K562 (cell line): ENCODE results near the gene PPARG. TPM values are rescaled to one million over a fixed set of nuclear protein-coding genes. Genes with fewer than 3 reads are reported as not detected.

Experiments
- ATAC-seq: fragments of 200-7000 bp; cut with Tn5 transposase; 3 replicates; pipeline ENCODE4 v1.9.1; 2020; ENCODE audit warnings: moderate library complexity
- BruUV-seq: library from RNA; stranded (reverse); fragments of 400-500 nt; replicated peaks from 2 replicates; lab custom pipeline; 2021; lab: Mats Ljungman, UMichigan
- CTCF ChIA-PET: fragments of 300-600 bp; formaldehyde crosslinking; extraction: SDS; loops from one replicate; lab custom pipeline; 2021; ENCODE audit warnings: low intra/inter-chr PET ratio; lab: Yijun Ruan, JAX
- POLR2A ChIA-PET: fragments of 300-600, 350-650 bp; sonication (Branson Sonifier 250); formaldehyde crosslinking; extraction: SDS; loops from one replicate; lab custom pipeline; 2021; ENCODE audit warnings: antibody characterized with exemption, inconsistent platforms; lab: Yijun Ruan, JAX
- DNase-seq, 4 experiments: peaks; one replicate each; pipeline versions ENCODE4 v3.0.0 to v3.0.0-alpha.2; 2011 to 2018; ENCODE audit warnings: low spot score in 3 of 4, mixed read lengths in 3 of 4; ENCODE audit errors: extremely low read depth in 1 of 4
- FAIRE-seq: peaks from 2 replicates; lab custom pipeline; 2011; peaks lifted over from hg19 to GRCh38; lab: Jason Lieb, UNC
- H2AFZ ChIP-seq: 2 replicates; pipeline ENCODE4 v1.6.0; 2011; ENCODE audit warnings: low read depth, low read length, control low read depth, inconsistent platforms
- H3K27ac ChIP-seq: fragments of 200-600 bp; 3 replicates; pipeline ENCODE4 v1.8.0; 2011; ENCODE audit warnings: low read depth, mild to moderate bottlenecking, control low read depth, inconsistent platforms, low read length, moderate library complexity, mixed read lengths; ENCODE audit errors: extremely low read depth
- H3K27me3 ChIP-seq, 2 experiments: fragments of 300-600 bp in 1 of 2; 2 replicates in 1 of 2; 3 replicates in 1 of 2; pipeline versions ENCODE4 v1.6.0 to v1.8.0; 2011; ENCODE audit warnings: inconsistent platforms in 2 of 2, low read length in 2 of 2, mild to moderate bottlenecking in 1 of 2, mixed read lengths in 1 of 2, moderate library complexity in 1 of 2; ENCODE audit not compliant: control insufficient read depth in 2 of 2, insufficient read depth in 2 of 2
- H3K36me3 ChIP-seq: fragments of 300-600 bp; 3 replicates; pipeline ENCODE4 v1.8.0; 2011; ENCODE audit warnings: mild to moderate bottlenecking, low read length, inconsistent platforms; ENCODE audit not compliant: control insufficient read depth, insufficient read depth
- H3K4me1 ChIP-seq, 2 experiments: fragments of 200-600 bp in 1 of 2; replicated peaks in 1 of 2; 2 replicates in 1 of 2; 3 replicates in 1 of 2; pipeline versions ENCODE4 v1.5.1 to v1.8.0; 2011; ENCODE audit warnings: inconsistent platforms in 2 of 2, low read length in 2 of 2, mild to moderate bottlenecking in 1 of 2, mixed read lengths in 1 of 2, moderate library complexity in 1 of 2; ENCODE audit not compliant: control insufficient read depth in 2 of 2, insufficient read depth in 2 of 2
- H3K4me2 ChIP-seq: 2 replicates; pipeline ENCODE4 v1.6.1; 2011; ENCODE audit warnings: low read length, control low read depth, inconsistent platforms, mixed read lengths; ENCODE audit not compliant: insufficient read depth
- H3K4me3 ChIP-seq: fragments of 200-600 bp; sonication (generic), shearing (Covaris generic); 2 replicates; pipeline ENCODE4 v1.5.1; 2016; ENCODE audit warnings: control low read depth, inconsistent platforms
- H3K79me2 ChIP-seq: fragments of 200-600 bp; 3 replicates; pipeline ENCODE4 v1.8.0; 2011; ENCODE audit warnings: low read length, inconsistent platforms; ENCODE audit not compliant: control insufficient read depth, insufficient read depth
- H3K9ac ChIP-seq, 2 experiments: 2 replicates each; pipeline versions ENCODE4 v1.6.0 to v1.6.1; 2011; ENCODE audit warnings: low read depth in 2 of 2, low read length in 2 of 2, control low read depth in 1 of 2, inconsistent platforms in 1 of 2, mild to moderate bottlenecking in 1 of 2, mixed read lengths in 1 of 2; ENCODE audit not compliant: insufficient read depth in 1 of 2
- H3K9me1 ChIP-seq: one replicate; pipeline ENCODE4 v1.6.0; 2011; ENCODE audit warnings: inconsistent platforms, mild to moderate bottlenecking, low read length, moderate library complexity; ENCODE audit not compliant: control insufficient read depth, insufficient read depth
- H3K9me3 ChIP-seq: replicated peaks from 2 replicates; pipeline ENCODE4 v1.5.1; 2011; ENCODE audit warnings: low read depth, low read length, inconsistent platforms; ENCODE audit not compliant: control insufficient read depth, insufficient read depth
- H4K20me1 ChIP-seq: replicated peaks from 2 replicates; pipeline ENCODE4 v1.6.1; 2011; ENCODE audit warnings: low read length, inconsistent platforms, mixed read lengths; ENCODE audit not compliant: control insufficient read depth, insufficient read depth
- KAT7 ChIP-seq: sonication (generic); formaldehyde crosslinking; IDR thresholded peaks from 2 replicates; pipeline ENCODE4 v1.8.0; 2022; ENCODE audit warnings: missing genetic modification reagents, mild to moderate bottlenecking, borderline replicate concordance
- KDM5B ChIP-seq: fragments of 200-600 bp; sonication (generic); IDR thresholded peaks from 2 replicates; pipeline ENCODE4 v1.6.1; 2012; ENCODE audit warnings: low read depth, mild to moderate bottlenecking, moderate library complexity, low read length, control low read depth, inconsistent platforms; ENCODE audit not compliant: insufficient replicate concordance
- KHSRP ChIP-seq: fragments of 450-650 bp; IDR thresholded peaks from 2 replicates; pipeline ENCODE4 v1.6.1; 2017
- TCFL5 ChIP-seq: fragments of 250-450 bp; sonication (Bioruptor Pico); conservative IDR thresholded peaks from 2 replicates; pipeline ENCODE4 v1.6.1; 2021; ENCODE audit warnings: mild to moderate bottlenecking, moderate library complexity, matching md5 sums
- U2AF2 ChIP-seq: fragments of 200-400 bp; formaldehyde crosslinking; optimal IDR thresholded peaks from 2 replicates; pipeline ENCODE3; 2017; ENCODE audit warnings: low read depth, mild to moderate bottlenecking, low read length
- XRCC5 ChIP-seq: fragments of 200-400 bp; formaldehyde crosslinking; IDR thresholded peaks from 2 replicates; pipeline ENCODE4 v1.6.1; 2017; ENCODE audit warnings: low read depth, mild to moderate bottlenecking, low read length
- ZNF263 ChIP-seq: sonication (generic); formaldehyde crosslinking; IDR thresholded peaks from 2 replicates; pipeline ENCODE4 v1.8.0; 2022; ENCODE audit warnings: mild to moderate bottlenecking, missing genetic modification reagents, borderline replicate concordance
- ZNF507 ChIP-seq: conservative IDR thresholded peaks from 2 replicates; pipeline ENCODE4 v1.6.1; 2017; ENCODE audit warnings: missing genetic modification characterization, missing compliant biosample characterization
- ZNF778 ChIP-seq: fragments of 450-650 bp; formaldehyde crosslinking; IDR thresholded peaks from 2 replicates; pipeline ENCODE4 v1.4.0; 2020; ENCODE audit warnings: mild to moderate bottlenecking, moderate library complexity
- WGBS: fragments of 100-300 bp; shearing (Covaris generic); methylation state at CpG from one replicate; pipeline ENCODE4 v1.1.6; 2016; ENCODE audit warnings: low coverage, mixed read lengths; ENCODE audit not compliant: insufficient coverage; ENCODE audit errors: missing lambda C conversion rate; 5-methylcytosine and 5-hydroxymethylcytosine counted together
- in situ Hi-C: fragments of 300-500 bp; cut with MboI; formaldehyde crosslinking; loops from 4 replicates; pipeline ENCODE4 v1.15.0; 2018; ENCODE audit warnings: inconsistent platforms, mixed read lengths
- intact Hi-C: fragments of 100-400 bp; cut with micrococcal nuclease; formaldehyde crosslinking; loops from 2 replicates; pipeline ENCODE4 v1.14.2; 2022
- polyA plus RNA-seq, 8 experiments: library from polyadenylated mRNA; depleted of rRNA in 4 of 8; stranded (reverse) in 5 of 8; unstranded in 3 of 8; fragments of >200 nt; fragmentation: Nextera tagmentation in 2 of 8; fragmentation: Illumina TruSeq in 1 of 8; extraction: Ambion mirVana in 2 of 8; extraction: Trizol in 1 of 8; gene quantifications; 2 replicates each; pipeline versions ENCODE4 v1.2.1 to v1.2.3, GENCODE V29; 2011 to 2014; ENCODE audit warnings: inconsistent platforms in 1 of 8, missing spikeins in 1 of 8
- total RNA-seq, 7 experiments: library from RNA; depleted of rRNA in 6 of 7; stranded (reverse); fragments of >200 nt in 6 of 7; fragmentation: Illumina TruSeq in 2 of 7; extraction: Trizol in 2 of 7; gene quantifications; 2 replicates each; pipeline versions ENCODE4 v1.2.1 to v1.2.3, GENCODE V29; 2011 to 2021; ENCODE audit warnings: low replicate concordance in 1 of 7

Gene PPARG
- total and polyA plus RNA-seq, 9 of the 15 experiments (the other 6 are each of a cell fraction or from before 2014, with no cell fraction given): not detected

DNA sequence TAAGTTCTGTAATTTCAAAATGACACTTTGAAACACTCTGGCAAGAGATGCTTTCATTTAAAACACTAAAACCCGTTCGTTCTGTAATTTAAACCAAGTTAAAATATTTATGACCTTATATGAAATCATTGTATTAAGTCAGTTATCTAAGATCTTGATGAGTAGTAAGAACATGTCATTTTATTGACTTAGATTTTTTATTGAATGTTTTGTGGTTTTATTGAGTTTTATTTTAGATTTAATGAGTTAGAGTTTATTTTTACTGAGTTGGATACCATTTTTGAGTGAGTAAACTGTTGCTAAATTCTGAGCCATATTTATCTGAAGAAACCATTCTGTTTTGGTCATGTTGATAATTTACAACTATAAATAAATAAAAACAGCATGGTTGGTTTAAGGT is 94.3 kb downstream of the PPARG start:
- Histone ChIP-seq H3K9me3 (no peaks in the 10 kb centered on the region), H3K27ac (no peak overlapping the region), H3K27me3 (no peaks in the 10 kb centered on the region), H3K79me2 (no peaks in the 10 kb centered on the region), H3K4me1 (no peaks in the 10 kb centered on the region), H3K4me3 (no peak overlapping the region), H2AFZ (no peak overlapping the region), H3K36me3 (no peaks in the 10 kb centered on the region), H3K9me1 (no peaks in the 10 kb centered on the region), H3K4me2 (no peak overlapping the region), H4K20me1 (no peaks in the 10 kb centered on the region), H3K9ac (no peak overlapping the region)
- in situ Hi-C loops: no loop called here
- TF ChIP-seq XRCC5 (no peak), KDM5B (no peak), U2AF2 (no peak)
- POLR2A ChIA-PET: interaction anchor here (0.7 kb wide), 1 partner anchor 210 kb away, joined by 3 read pairs; no protein-coding TSS in a partner anchor
- DNase-seq (no peak), FAIRE-seq (no peak), ATAC-seq (no peak)
- 0% methylated on average over 2 of the region's 2 CpGs for WGBS
- no TSS peak for BruUV-seq
- CTCF ChIA-PET: no interaction called here
- intact Hi-C loops: no loop called here

GRCh38 chr3:12384451-12385233 is 95.8 kb downstream of the PPARG start:
- BruUV-seq: no TSS peak
- H2AFZ ChIP-seq: no peak overlapping the region
- WGBS: 0% methylated on average over 1 of the region's 1 CpG
- CTCF ChIA-PET: interaction anchor here (0.5 kb wide), 1 partner anchor 1050 kb away, joined by 3 read pairs; no protein-coding TSS in a partner anchor
- ATAC-seq (no peak), DNase-seq (no peak), FAIRE-seq (no peak)
- H3K4me3 ChIP-seq: no peak overlapping the region
- TF ChIP-seq ZNF507 (tag) (no peak), KAT7 (CRISPR knock-in tag) (no peak), TCFL5 (CRISPR knock-in tag) (no peak), ZNF778 (CRISPR knock-in tag) (no peak), ZNF263 (CRISPR knock-in tag) (no peak), KHSRP (no peak)
- H3K9me1 ChIP-seq: no peaks in the 10 kb centered on the region
- peaks cover 0 to 4% of the 10 kb centered on the region in 2 experiments; a peak in 1 of 5 replicates for H3K27me3 ChIP-seq
- in situ Hi-C loops (no loop called here), intact Hi-C loops (no loop called here)
- H3K9me3 ChIP-seq: no peaks in the 10 kb centered on the region
- no peaks in the 10 kb centered on the region for H3K79me2 ChIP-seq
- no peak overlapping the region for H3K9ac ChIP-seq
- H3K36me3 ChIP-seq: no peaks in the 10 kb centered on the region
- no peaks in the 10 kb centered on the region for H3K4me1 ChIP-seq
- H3K4me2 ChIP-seq: no peak overlapping the region
- no peaks in the 10 kb centered on the region for H4K20me1 ChIP-seq
- H3K27ac ChIP-seq: no peak overlapping the region
- POLR2A ChIA-PET: interaction anchor here (1.3 kb wide), 1 partner anchor 11 kb away, joined by 5 read pairs; no protein-coding TSS in a partner anchor
